ENCODE data around the gene PKMYT1. TPM values are rescaled to one million over a fixed set of nuclear protein-coding genes. Genes with fewer than 3 reads are reported as not detected.
A peak's percentile ranks its signal among the peaks of the same experiment; 100 is the strongest.

The PKMYT1 gene
- total and polyA plus RNA-seq, 9 of the 15 experiments (the other 6 are each of a cell fraction or from before 2014, with no cell fraction given) = 8.7 to 201 (median 37.8) TPM

- TF ChIP-seq YY1 (IDR thresholded peaks at IDR 0.05; ENCODE audit: borderline replicate concordance in 1 of 3, control insufficient read depth in 1 of 3, extremely low read depth in 1 of 3, insufficient read depth in 3 of 3, insufficient read length in 1 of 3, insufficient replicate concordance in 2 of 3, low read depth in 1 of 3, low read length in 2 of 3) = no peak
- TF ChIP-seq CEBPG (CRISPR knock-in tag; IDR thresholded peaks at IDR 0.05) = no peak
- no peak for TF ChIP-seq CEBPG (tag; conservative IDR thresholded peaks at IDR 0.05 in 1 of 2, IDR thresholded peaks at IDR 0.05 in 1 of 2)
- peak; percentile 97 for TF ChIP-seq ZBTB7A (IDR thresholded peaks at IDR 0.05; ENCODE audit: borderline replicate concordance, control insufficient read depth, low read depth, low read length)
- no peak for TF ChIP-seq CREB5 (CRISPR knock-in tag; IDR thresholded peaks at IDR 0.05)
- no peak for TF ChIP-seq NCOR1 (IDR thresholded peaks at IDR 0.05)
- TF ChIP-seq BCL6 (CRISPR knock-in tag; IDR thresholded peaks at IDR 0.05) = no peak
- TF ChIP-seq HDAC1 (IDR thresholded peaks at IDR 0.05) = peak in 1 of 2 experiments; percentile 68; a peak in 1 of 4 replicates
- no peak for TF ChIP-seq TEAD2 (tag; IDR thresholded peaks at IDR 0.05)
- peak in 1 of 2 experiments; percentile 55 for TF ChIP-seq AFF1 (IDR thresholded peaks at IDR 0.05; ENCODE audit: low read depth in 1 of 2, partially characterized antibody in 2 of 2)
- TF ChIP-seq MBD1 (CRISPR knock-in tag; IDR thresholded peaks at IDR 0.05) = 0 out of 2 replicates have a peak, but pooled peaks have one; percentile 19
- peak; percentile 39 for TF ChIP-seq SAP30 (IDR thresholded peaks at IDR 0.05; ENCODE audit: borderline replicate concordance, insufficient read depth, low read depth, low read length, poor library complexity, severe bottlenecking)
- no peak for TF ChIP-seq TEAD1 (CRISPR knock-in tag; IDR thresholded peaks at IDR 0.05)
- TF ChIP-seq BCOR (IDR thresholded peaks at IDR 0.05) = peak; percentile 82
- TF ChIP-seq KDM1A (IDR thresholded peaks at IDR 0.05) = 0 out of 4 replicates have a peak, but pooled peaks have one; percentile 18 to 21
- TF ChIP-seq MCM3 (IDR thresholded peaks at IDR 0.05) = no peak
- no peak for TF ChIP-seq NEUROD1 (IDR thresholded peaks at IDR 0.05; ENCODE audit: borderline replicate concordance, low read depth, low read length, partially characterized antibody)
- TF ChIP-seq CHD1 (IDR thresholded peaks at IDR 0.05; ENCODE audit: low read length) = no peak
These were observed 39.5 kb upstream of the PKMYT1 start (continued) for GRCh38 chr16:3019594-3020246.
